SK-N-DZ (cell line): ENCODE measurements around the gene ALPK1.
"Not testable (repeated sequence)": the region's sequence is repeated elsewhere in the genome, so short reads cannot be mapped to it uniquely, and the experiment has no call there.

Experiments
- DNase-seq: peaks from one replicate; pipeline ENCODE4 v3.0.0-alpha.2; 2015; ENCODE audit warnings: low spot score

Gene ALPK1

GRCh38 chr4:112448306-112449132 is 151.3 kb downstream of the ALPK1 start:
- no peak for DNase-seq

- no peak for DNase-seq
These were observed 152.5 kb downstream of the ALPK1 start for GRCh38 chr4:112449708-112450107.

GRCh38 chr4:112451104-112451503 is 153.9 kb downstream of the ALPK1 start:
- DNase-seq = no peak

- no peak for DNase-seq
These were observed 154.7 kb downstream of the ALPK1 start for GRCh38 chr4:112451831-112452230.

- DNase-seq = no peak
These were observed 156.2 kb downstream of the ALPK1 start for GRCh38 chr4:112453321-112453720.

- no peak for DNase-seq
These were observed 175.1 kb downstream of the ALPK1 start for GRCh38 chr4:112472318-112472717.

- no peak for DNase-seq
These were observed 176.8 kb downstream of the ALPK1 start for GRCh38 chr4:112473985-112474384.

GRCh38 chr4:112485930-112486329 is 188.8 kb downstream of the ALPK1 start:
- DNase-seq = no peak

GRCh38 chr4:112490808-112491207 is 193.6 kb downstream of the ALPK1 start:
- DNase-seq = not testable (repeated sequence)
